Left lung (tissue), 10 donors: Measurements from ENCODE around the gene MGAT3. TPM values are rescaled to one million over a fixed set of nuclear protein-coding genes. Genes with fewer than 3 reads are reported as not detected.

Experiments used
- ATAC-seq: fragments of 200-7000 bp; cut with Tn5 transposase; one replicate; pipeline ENCODE4 v1.9.1; 2020; ENCODE audit warnings: moderate library complexity
- DNase-seq, 4 donors: peaks; one replicate each; pipeline ENCODE4 v3.0.0-alpha.2; 2013 to 2020
- H3K27ac ChIP-seq, 2 donors: fragments of 200-600 bp; sonication (generic) in 1 of 2; one replicate each; pipeline versions ENCODE4 v1.5.0 to v1.8.0; 2020 to 2021
- H3K27me3 ChIP-seq, 2 donors: fragments of 200-600 bp; sonication (generic) in 1 of 2; one replicate each; pipeline versions ENCODE4 v1.5.0 to v1.8.0; 2020 to 2021
- H3K36me3 ChIP-seq, 2 donors: fragments of 200-600 bp; sonication (generic) in 1 of 2; one replicate each; pipeline versions ENCODE4 v1.5.0 to v1.8.0; 2020 to 2021
- H3K4me1 ChIP-seq, 2 donors: fragments of 200-600 bp; one replicate each; pipeline ENCODE4 v1.8.0; 2021
- H3K4me3 ChIP-seq, 2 donors: fragments of 200-600 bp; sonication (generic) in 1 of 2; one replicate each; pipeline versions ENCODE4 v1.5.0 to v1.8.0; 2020 to 2021; ENCODE audit warnings: mild to moderate bottlenecking in 1 of 2
- H3K9me3 ChIP-seq, 2 donors: fragments of 200-600 bp; sonication (generic) in 1 of 2; one replicate each; pipeline versions ENCODE4 v1.5.0 to v1.8.0; 2020 to 2021
- intact Hi-C, 2 donors: fragments of 100-400 bp; cut with DNase I; formaldehyde crosslinking; loops; one replicate each; pipeline versions ENCODE4 v1.11.2 to v1.14.2; 2022
- polyA plus RNA-seq, 6 donors: library from polyadenylated mRNA; unstranded; fragments of 120-200 nt; gene quantifications; one replicate each; pipeline ENCODE4 v1.2.1, GENCODE V29; 2013; ENCODE audit not compliant: insufficient read length in 6 of 6
- total RNA-seq, 2 donors: library from RNA; stranded (reverse); fragmentation: NEBNext Ultra II Directional; extraction: Animal tissue kit (Norgen Biotek cat#: 25700); gene quantifications; one replicate each; pipeline ENCODE4 v1.2.1, GENCODE V29; 2021
- TF ChIP-seq, protein P1 (sequence below), 2 donors: fragments of 200-600 bp; sonication (generic) in 1 of 2; IDR thresholded peaks; one replicate each; pipeline versions ENCODE4 v1.5.0 to v1.8.0; 2021; ENCODE audit warnings: antibody characterized with exemption in 2 of 2
- donor health status: DM: no; HTN: yes; CAD: no.
- donor health status: DM: no; HTN: no; CAD: no.

The MGAT3 gene
- total and polyA plus RNA-seq, 8 donors: 6.7 to 21.2 (median 13.4) TPM

GRCh38 chr22:39524089-39524752 is 67.4 kb downstream of the MGAT3 start:
- ATAC-seq: no peak
- peaks cover 0 to 60% of the 10 kb centered on the region in 2 donors for H3K36me3 ChIP-seq
- H3K4me3 ChIP-seq: peak overlapping the region in 1 of 2 donors; percentile 100
- TF ChIP-seq, protein P1, sequence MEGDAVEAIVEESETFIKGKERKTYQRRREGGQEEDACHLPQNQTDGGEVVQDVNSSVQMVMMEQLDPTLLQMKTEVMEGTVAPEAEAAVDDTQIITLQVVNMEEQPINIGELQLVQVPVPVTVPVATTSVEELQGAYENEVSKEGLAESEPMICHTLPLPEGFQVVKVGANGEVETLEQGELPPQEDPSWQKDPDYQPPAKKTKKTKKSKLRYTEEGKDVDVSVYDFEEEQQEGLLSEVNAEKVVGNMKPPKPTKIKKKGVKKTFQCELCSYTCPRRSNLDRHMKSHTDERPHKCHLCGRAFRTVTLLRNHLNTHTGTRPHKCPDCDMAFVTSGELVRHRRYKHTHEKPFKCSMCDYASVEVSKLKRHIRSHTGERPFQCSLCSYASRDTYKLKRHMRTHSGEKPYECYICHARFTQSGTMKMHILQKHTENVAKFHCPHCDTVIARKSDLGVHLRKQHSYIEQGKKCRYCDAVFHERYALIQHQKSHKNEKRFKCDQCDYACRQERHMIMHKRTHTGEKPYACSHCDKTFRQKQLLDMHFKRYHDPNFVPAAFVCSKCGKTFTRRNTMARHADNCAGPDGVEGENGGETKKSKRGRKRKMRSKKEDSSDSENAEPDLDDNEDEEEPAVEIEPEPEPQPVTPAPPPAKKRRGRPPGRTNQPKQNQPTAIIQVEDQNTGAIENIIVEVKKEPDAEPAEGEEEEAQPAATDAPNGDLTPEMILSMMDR (IDR thresholded peaks at IDR 0.05): no peak
- no peaks in the 10 kb centered on the region for H3K27me3 ChIP-seq
- peak overlapping the region in 1 of 2 donors; percentile 83 for H3K27ac ChIP-seq
- H3K9me3 ChIP-seq: no peaks in the 10 kb centered on the region
- DNase-seq: no peak
- peaks cover 32 to 83% of the 10 kb centered on the region in 2 donors for H3K4me1 ChIP-seq
- intact Hi-C loops: no loop called here

- H3K27ac ChIP-seq: peak overlapping the region in 1 of 2 donors; percentile 83
Measured at GRCh38 chr22:39524753-39525657, 68.2 kb downstream of the MGAT3 start.

DNA sequence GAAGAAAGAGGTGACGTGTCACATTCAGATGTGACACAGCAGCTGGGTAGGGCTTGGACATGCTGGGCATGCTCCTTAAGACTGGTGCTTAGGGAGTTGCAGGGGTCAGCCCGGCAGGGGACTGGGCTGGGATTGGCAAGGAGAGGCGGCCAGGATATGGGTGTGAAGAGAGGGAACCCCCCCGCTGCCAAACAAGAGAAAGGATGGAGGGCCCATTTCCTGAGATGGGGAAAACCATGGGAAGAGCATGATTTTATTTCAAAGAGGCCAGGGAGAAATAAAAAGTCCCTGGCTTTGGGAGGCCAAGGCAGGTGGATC is 68.8 kb downstream of the MGAT3 start:
- Histone ChIP-seq H3K9me3 (no peaks in the 10 kb centered on the region), H3K36me3 (peaks cover 0 to 73% of the 10 kb centered on the region in 2 donors), H3K27me3 (no peaks in the 10 kb centered on the region), H3K27ac (peak overlapping the region in 1 of 2 donors; percentile 83), H3K4me1 (peaks cover 39 to 95% of the 10 kb centered on the region in 2 donors), H3K4me3 (no peak overlapping the region)
- DNase-seq (no peak), ATAC-seq (no peak)
- intact Hi-C loops: loop anchor here in 1 of 2 donors (5.0 kb wide), 1 partner anchor 33 kb away; no protein-coding TSS in a partner anchor
- TF ChIP-seq, protein P1 (IDR thresholded peaks at IDR 0.05): no peak

More at GRCh38 chr22:39524753-39525657, 68.2 kb downstream of the MGAT3 start:
- H3K27me3 ChIP-seq: no peaks in the 10 kb centered on the region
- H3K9me3 ChIP-seq: no peaks in the 10 kb centered on the region
- no peak for DNase-seq
- intact Hi-C loops: loop anchor here in 1 of 2 donors (5.0 kb wide), 1 partner anchor 33 kb away; no protein-coding TSS in a partner anchor
- no peak overlapping the region for H3K4me3 ChIP-seq
- peaks cover 37 to 89% of the 10 kb centered on the region in 2 donors for H3K4me1 ChIP-seq
- peaks cover 0 to 67% of the 10 kb centered on the region in 2 donors for H3K36me3 ChIP-seq
- TF ChIP-seq, protein P1 (IDR thresholded peaks at IDR 0.05): no peak
- no peak for ATAC-seq

DNA sequence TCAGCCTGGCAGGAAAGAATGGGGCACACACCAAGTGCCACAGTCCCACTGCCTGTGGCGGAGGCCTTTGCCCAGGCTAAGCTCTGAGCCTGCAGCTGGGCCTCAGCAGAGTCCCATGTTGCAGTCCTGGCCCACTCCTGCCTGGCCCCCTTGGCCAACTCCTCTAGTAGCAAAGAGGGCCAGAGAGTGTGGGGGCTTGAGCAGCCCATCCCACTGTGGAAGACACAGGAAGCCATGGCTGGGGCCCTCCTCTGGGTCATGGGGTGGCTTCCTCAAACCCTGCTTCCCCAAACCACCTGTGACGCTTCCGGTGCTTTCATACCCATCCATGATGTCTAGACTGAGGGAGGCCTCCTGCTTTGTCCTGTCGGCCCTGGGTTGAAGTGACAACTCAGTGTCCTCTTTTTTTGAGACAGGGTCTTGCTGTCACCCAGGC is 69.9 kb downstream of the MGAT3 start:
- intact Hi-C loops: loop anchor here in 1 of 2 donors (5.0 kb wide), 1 partner anchor 34 kb away; no protein-coding TSS in a partner anchor
- no peaks in the 10 kb centered on the region for H3K27me3 ChIP-seq
- TF ChIP-seq, protein P1 (IDR thresholded peaks at IDR 0.05): no peak
- no peak for ATAC-seq
- peaks cover 0 to 69% of the 10 kb centered on the region in 2 donors for H3K36me3 ChIP-seq
- H3K4me3 ChIP-seq: no peak overlapping the region
- DNase-seq: peak in 1 of 4 donors; percentile 77
- H3K4me1 ChIP-seq: peaks cover 47 to 100% of the 10 kb centered on the region in 2 donors
- no peaks in the 10 kb centered on the region for H3K9me3 ChIP-seq
- peak overlapping the region; percentile 26 to 83 for H3K27ac ChIP-seq
